Lower leg skin (tissue), 3 donors: ENCODE measurements around the gene ZDHHC17.

Experiments used
- CTCF ChIP-seq, 3 donors: fragments of 450-650 bp; IDR thresholded peaks; one replicate each; pipeline ENCODE4 v1.5.1; 2016; ENCODE audit warnings: antibody characterized with exemption in 3 of 3, mild to moderate bottlenecking in 3 of 3, moderate library complexity in 2 of 3
- POLR2A ChIP-seq, 2 donors: fragments of 450-650 bp; IDR thresholded peaks; one replicate each; pipeline ENCODE4 v1.6.1; 2016 to 2017; ENCODE audit warnings: antibody characterized with exemption in 2 of 2, mild to moderate bottlenecking in 1 of 2, moderate library complexity in 1 of 2

- TF ChIP-seq CTCF (IDR thresholded peaks at IDR 0.05) = no peak
- TF ChIP-seq POLR2A (IDR thresholded peaks at IDR 0.05) = no peak
Observed at GRCh38 chr12:76719171-76720041, 44.5 kb upstream of the ZDHHC17 start.
